Vagina (tissue), 2 donors: ENCODE measurements around the gene CNBP.

Source experiments
- POLR2A ChIP-seq, 2 donors: fragments of 450-650 bp; IDR thresholded peaks; one replicate each; pipeline ENCODE4 v1.6.1; 2017; ENCODE audit warnings: antibody characterized with exemption in 2 of 2, mild to moderate bottlenecking in 2 of 2, moderate library complexity in 2 of 2
- TF ChIP-seq, protein P1 (sequence below), 3 experiments: fragments of 450-650 bp in 2 of 3; fragments of 200-600 bp in 1 of 3; sonication (generic) in 1 of 3; IDR thresholded peaks; one replicate each; pipeline ENCODE4 v1.5.1; 2017 to 2019; ENCODE audit warnings: antibody characterized with exemption in 3 of 3, mild to moderate bottlenecking in 2 of 3, moderate library complexity in 2 of 3

DNA sequence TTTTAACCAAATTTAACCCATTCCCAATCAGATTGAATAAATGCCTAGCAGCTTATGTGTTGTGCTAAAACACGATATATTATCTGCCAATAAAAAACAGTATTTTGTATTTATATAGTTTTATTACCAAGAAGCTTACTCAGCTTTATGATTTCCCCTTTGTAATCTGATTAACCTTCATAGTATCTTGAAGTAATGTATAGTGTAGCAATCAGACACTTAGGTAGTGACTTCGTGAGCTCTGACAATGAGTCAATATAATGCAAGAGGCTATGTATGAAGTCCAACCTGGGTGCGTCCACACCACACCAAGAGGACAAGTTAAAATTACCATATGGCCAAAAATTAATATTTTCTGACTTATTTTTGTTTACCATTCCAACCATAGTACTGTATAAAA lies 2.1 kb upstream of the CNBP start:
- TF ChIP-seq, protein P1, sequence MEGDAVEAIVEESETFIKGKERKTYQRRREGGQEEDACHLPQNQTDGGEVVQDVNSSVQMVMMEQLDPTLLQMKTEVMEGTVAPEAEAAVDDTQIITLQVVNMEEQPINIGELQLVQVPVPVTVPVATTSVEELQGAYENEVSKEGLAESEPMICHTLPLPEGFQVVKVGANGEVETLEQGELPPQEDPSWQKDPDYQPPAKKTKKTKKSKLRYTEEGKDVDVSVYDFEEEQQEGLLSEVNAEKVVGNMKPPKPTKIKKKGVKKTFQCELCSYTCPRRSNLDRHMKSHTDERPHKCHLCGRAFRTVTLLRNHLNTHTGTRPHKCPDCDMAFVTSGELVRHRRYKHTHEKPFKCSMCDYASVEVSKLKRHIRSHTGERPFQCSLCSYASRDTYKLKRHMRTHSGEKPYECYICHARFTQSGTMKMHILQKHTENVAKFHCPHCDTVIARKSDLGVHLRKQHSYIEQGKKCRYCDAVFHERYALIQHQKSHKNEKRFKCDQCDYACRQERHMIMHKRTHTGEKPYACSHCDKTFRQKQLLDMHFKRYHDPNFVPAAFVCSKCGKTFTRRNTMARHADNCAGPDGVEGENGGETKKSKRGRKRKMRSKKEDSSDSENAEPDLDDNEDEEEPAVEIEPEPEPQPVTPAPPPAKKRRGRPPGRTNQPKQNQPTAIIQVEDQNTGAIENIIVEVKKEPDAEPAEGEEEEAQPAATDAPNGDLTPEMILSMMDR (IDR thresholded peaks at IDR 0.05): no peak
- no peak for TF ChIP-seq POLR2A (IDR thresholded peaks at IDR 0.05)
